WERI-Rb-1 (cell line): ENCODE results near the gene TMCO4.

Source experiments
- DNase-seq: peaks from one replicate; pipeline ENCODE4 v3.0.0-alpha.2; 2020
- H3K27ac ChIP-seq: fragments of 250-450 bp; sonication (Bioruptor Pico); 2 replicates; pipeline ENCODE4 v1.5.1; 2020; ENCODE audit warnings: mild to moderate bottlenecking, moderate library complexity
- H3K27me3 ChIP-seq: fragments of 250-450 bp; sonication (Bioruptor Pico); 2 replicates; pipeline ENCODE4 v1.5.1; 2021; ENCODE audit warnings: mild to moderate bottlenecking, low read depth, moderate library complexity; ENCODE audit not compliant: insufficient read depth, severe bottlenecking
- H3K36me3 ChIP-seq: fragments of 250-450 bp; sonication (Bioruptor Pico); 2 replicates; pipeline ENCODE4 v1.5.1; 2020; ENCODE audit warnings: mild to moderate bottlenecking, moderate library complexity
- H3K4me3 ChIP-seq: 2 replicates; pipeline ENCODE4 v1.5.1; 2011; ENCODE audit warnings: low read depth, mild to moderate bottlenecking, control low read depth, low read length
- H3K9me3 ChIP-seq: fragments of 250-450 bp; sonication (Bioruptor Pico); 2 replicates; pipeline ENCODE4 v1.5.1; 2021; ENCODE audit warnings: mild to moderate bottlenecking, moderate library complexity; ENCODE audit not compliant: severe bottlenecking
- CTCF ChIP-seq: IDR thresholded peaks from 2 replicates; pipeline ENCODE4 v1.5.1; 2011; ENCODE audit warnings: low read depth, mild to moderate bottlenecking, control low read depth, inconsistent platforms, low read length

Gene TMCO4

GRCh38 chr1:19665496-19666465 lies 133.9 kb downstream of the TMCO4 start:
- H3K36me3 ChIP-seq = no peaks in the 10 kb centered on the region
- H3K4me3 ChIP-seq = no peak overlapping the region
- H3K27me3 ChIP-seq = no peaks in the 10 kb centered on the region
- no peak overlapping the region for H3K27ac ChIP-seq
- DNase-seq = no peak
- no peaks in the 10 kb centered on the region for H3K9me3 ChIP-seq
- TF ChIP-seq CTCF = no peak

- Histone ChIP-seq H3K4me3 (peak overlapping the region; percentile 24), H3K36me3 (no peaks in the 10 kb centered on the region), H3K27me3 (no peaks in the 10 kb centered on the region), H3K27ac (no peak overlapping the region), H3K9me3 (no peaks in the 10 kb centered on the region)
- TF ChIP-seq CTCF = no peak
- DNase-seq = no peak
Observed at GRCh38 chr1:19665186-19665495, 134.6 kb downstream of the TMCO4 start.

GRCh38 chr1:19664453-19665185 lies 135.1 kb downstream of the TMCO4 start, which contains the start of gene HTR6:
Gene HTR6 (plus strand): TSS chr1:19664875. CDS start chr1:19665754, 879 bp downstream.
- peak within 1 kb of the TSS; percentile 46 for H3K4me3 ChIP-seq
- H3K9me3 ChIP-seq = no peaks in the 10 kb centered on the region
- no peak for DNase-seq
- H3K27me3 ChIP-seq = no peaks in the 10 kb centered on the region
- H3K27ac ChIP-seq = no peak within 1 kb of the TSS
- no peaks in the 10 kb centered on the region for H3K36me3 ChIP-seq
- no peak for TF ChIP-seq CTCF

GRCh38 chr1:19662313-19662712 lies 137.4 kb downstream of the TMCO4 start:
- Histone ChIP-seq H3K9me3 (no peaks in the 10 kb centered on the region), H3K27ac (no peak overlapping the region), H3K27me3 (no peaks in the 10 kb centered on the region), H3K36me3 (no peaks in the 10 kb centered on the region), H3K4me3 (no peak overlapping the region)
- DNase-seq = no peak
- no peak for TF ChIP-seq CTCF

- TF ChIP-seq CTCF = peak; percentile 34; the same call in 1 of the 2 replicates
- Histone ChIP-seq H3K9me3 (no peaks in the 10 kb centered on the region), H3K4me3 (no peak overlapping the region), H3K36me3 (no peaks in the 10 kb centered on the region), H3K27me3 (no peaks in the 10 kb centered on the region), H3K27ac (no peak overlapping the region)
- DNase-seq = no peak
Observed at GRCh38 chr1:19661721-19662228, 137.9 kb downstream of the TMCO4 start.
